ENCODE measurements around the gene DPH3.
"Not testable (repeated sequence)": the region's sequence is repeated elsewhere in the genome, so short reads cannot be mapped to it uniquely, and the experiment has no call there.

The DPH3 gene

GRCh38 chr3:16264708-16265454 is at the start of gene DPH3, which contains the start of gene OXNAD1:
DPH3 (minus strand) TSS chr3:16264943; CDS start chr3:16264876, 67 bp downstream.
OXNAD1 (plus strand) TSS chr3:16265212; CDS start chr3:16270953, 5,741 bp downstream.
- peak; percentile 99 for DNase-seq

DNA sequence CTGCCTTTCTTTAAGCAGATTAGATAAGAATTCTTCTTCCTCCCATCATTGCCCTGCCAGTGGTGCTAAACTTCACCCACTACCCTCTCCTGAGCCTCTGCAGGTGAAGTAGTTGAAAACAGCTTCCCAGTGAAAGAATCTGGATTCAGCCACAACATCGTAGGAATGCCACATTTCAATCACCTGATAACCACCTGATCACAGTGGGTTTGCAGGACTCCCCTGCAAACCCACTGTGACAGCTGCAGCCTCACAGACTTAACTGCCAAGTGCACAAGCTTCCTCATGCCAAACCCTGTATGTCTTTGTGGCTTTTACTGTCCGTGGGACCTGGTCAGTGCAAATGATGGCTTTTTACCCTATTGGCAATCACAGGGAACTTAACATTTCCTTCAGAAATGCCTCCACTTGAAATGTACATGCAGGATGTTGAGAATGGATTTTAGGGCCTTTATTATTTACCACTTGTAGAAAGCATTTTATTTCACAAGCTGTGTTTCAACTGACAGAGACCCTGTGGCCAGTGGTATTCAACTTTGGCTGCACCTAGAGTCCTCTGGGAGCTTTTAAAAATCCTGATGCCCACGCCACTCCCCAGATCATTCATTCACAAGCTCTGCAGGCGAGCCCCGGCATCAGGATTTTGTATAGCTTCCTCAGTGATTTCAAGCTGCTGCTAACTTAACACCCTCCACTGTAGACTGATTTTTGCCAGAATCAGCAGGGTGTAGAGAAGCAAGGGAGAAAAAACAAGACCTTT is 49.3 kb upstream of the DPH3 start:
- DNase-seq = no peak

DNA sequence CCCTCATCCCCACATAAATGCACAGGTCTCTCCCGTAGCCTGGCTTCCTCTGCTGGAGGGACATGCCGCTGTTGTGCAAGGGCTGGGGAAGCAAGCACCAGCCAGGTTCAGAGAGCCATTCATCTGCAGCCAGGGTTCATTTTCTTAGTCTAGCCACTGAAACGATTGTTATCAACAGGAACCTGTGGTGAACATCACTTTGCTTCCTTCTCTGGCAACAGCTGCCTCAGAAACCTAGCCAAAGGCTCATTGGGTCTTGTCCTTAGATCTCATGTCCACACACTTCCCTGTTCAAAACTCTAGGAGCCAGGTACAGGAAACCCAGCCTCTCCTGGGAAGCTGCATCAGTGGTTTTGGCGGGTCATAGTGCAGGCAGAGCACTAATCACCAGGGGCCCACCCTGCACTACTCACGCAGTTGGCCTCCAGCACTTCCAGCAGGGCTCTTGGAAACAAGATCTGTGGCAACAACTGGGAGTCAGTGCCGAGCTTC is 47.3 kb upstream of the DPH3 start:
- DNase-seq = no peak

GRCh38 chr3:16310486-16310885 is 45.7 kb upstream of the DPH3 start:
- DNase-seq = not testable (repeated sequence)

DNA sequence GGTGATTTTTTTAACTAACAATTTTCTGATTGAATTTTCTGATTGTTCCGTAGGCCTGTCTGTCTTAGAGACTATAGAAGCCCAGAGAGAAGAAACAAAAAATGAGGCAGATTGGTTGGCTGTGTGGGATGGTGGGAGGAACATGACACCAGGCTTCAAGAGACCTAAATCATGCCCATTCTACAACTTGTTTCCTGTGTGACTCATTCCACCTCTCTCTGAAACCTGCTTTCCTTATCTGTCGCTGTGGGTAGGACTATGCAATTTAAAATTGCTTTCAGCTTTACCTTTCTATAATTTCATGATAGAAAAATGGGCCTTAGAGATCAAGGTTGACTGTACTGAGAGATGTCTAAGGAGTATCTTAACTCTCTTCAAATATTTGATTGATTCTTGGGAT is 44.8 kb upstream of the DPH3 start:
- DNase-seq = no peak

- DNase-seq = no peak
Measured at GRCh38 chr3:16308727-16309126, 44.0 kb upstream of the DPH3 start.

DNA sequence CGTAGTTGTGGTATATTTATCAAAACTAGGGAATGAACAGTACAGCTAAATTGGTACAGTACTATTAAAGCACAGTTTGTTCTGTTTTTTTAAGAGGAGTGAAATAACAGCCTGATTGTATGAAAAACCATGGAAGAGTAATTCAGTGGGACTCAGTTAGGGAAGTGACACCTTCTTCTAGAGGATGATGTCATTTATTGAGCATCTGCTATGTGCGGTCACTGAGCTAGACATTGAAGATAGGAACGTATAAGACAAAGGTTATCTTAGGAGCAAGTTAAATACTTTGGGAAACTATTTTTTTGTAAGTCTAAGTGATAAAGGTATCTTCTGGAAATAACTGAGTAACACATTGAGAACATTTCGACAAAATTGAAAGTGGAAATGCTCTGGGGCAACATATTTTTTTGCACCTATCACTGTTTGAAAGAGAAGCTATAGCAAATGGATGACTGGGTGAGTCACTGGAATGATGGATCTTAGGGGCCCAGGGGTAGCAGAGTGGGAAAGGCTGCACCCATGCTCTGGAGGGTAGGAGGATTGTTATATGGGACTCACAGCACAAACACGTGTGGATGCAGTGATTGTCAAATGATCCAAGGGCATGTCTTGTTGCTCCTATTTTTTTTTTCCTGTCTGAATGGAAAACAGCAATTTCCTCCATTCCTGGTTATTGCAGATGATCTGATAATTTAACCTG is 43.2 kb upstream of the DPH3 start:
- DNase-seq = no peak

- DNase-seq = no peak
Measured at GRCh38 chr3:16305111-16305541, 40.4 kb upstream of the DPH3 start.

DNA sequence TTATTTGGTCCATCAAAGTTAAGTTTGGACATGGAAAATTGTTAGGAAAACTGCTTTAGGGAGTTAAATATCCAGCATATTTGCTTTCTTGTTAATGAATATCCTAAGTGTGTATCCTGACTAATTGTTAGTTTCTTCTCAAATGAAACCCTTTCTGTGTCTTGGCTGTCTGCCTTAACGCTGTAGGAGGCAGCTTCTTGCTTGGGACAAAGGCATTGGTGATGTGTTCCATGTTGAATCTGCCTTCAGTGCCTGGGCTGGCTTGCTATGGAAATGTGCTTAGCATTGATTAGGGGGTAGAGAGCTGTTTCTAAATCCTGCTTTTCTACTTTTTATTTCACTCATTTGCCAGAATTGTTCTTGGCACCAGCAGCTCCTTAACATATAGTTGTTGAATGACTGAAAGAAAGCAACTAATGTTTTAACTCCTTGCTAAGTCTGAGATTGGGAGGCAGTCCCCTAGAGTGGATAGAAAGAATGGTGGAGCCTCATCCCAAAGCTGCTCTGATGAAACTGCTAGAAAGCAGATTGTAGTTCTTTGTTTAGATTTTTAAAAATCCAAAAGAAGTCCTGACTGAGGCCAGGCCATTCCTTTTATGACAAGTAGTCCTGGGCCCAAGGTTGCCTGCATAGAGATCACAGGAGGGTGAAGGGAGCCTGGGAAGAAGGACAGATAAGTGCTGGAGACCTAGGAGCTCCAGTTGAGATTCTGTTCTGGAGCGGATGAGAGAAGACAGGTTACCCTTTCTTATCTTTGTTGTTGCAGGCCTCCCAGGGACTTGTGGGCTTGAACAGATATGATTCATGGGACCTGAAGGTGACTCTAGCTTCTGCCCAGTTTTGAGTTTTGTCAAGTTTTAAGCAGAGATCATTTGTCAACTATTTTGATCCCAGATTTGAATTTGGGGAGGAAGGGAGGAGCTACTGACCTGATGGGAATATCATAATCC is 39.6 kb upstream of the DPH3 start:
- no peak for DNase-seq

GRCh38 chr3:16303037-16303575 is 38.4 kb upstream of the DPH3 start:
- DNase-seq = no peak

GRCh38 chr3:16302082-16302631 is 37.4 kb upstream of the DPH3 start:
- no peak for DNase-seq

DNA sequence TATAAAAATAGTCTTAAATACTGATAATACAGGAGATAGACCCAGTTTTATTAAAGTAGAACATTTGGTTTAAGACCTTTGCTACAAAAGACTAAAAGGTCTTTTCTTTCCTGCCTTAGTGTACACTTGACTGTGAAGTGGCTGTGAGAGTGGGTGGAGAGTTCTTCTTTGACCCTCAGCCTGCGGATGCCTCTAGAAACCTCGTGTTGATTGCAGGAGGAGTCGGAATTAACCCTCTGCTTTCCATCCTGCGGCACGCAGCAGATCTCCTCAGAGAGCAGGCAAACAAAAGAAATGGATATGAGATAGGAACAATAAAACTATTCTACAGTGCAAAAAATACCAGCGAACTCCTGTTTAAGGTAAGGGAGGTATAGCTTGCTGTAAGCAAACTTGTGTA is 36.8 kb upstream of the DPH3 start:
- no peak for DNase-seq

- DNase-seq = no peak
Measured at GRCh38 chr3:16300881-16301359, 36.2 kb upstream of the DPH3 start.

- DNase-seq = no peak
Measured at GRCh38 chr3:16300307-16300706, 35.6 kb upstream of the DPH3 start.

- no peak for DNase-seq
Measured at GRCh38 chr3:16299746-16300145, 35.0 kb upstream of the DPH3 start.

DNA sequence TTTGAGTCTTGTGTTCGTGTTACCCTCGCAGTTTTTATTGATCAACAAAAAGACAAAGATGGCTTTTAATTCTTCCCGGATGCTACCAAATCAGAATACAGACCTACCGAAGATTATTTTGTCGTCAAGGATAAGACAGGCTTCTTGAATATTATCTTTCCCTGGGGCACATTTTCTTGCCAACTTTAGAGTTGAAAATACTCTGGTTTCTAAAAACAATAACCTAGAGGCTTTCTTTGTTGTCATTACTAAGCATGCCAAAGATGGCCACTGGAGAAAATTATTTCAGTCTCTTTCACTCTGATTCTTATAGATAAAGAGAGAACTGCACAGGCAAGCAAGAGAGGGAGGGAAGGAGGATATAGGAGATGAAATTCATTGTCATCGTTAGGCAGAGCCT is 34.1 kb upstream of the DPH3 start:
- DNase-seq = no peak

- DNase-seq = no peak
Measured at GRCh38 chr3:16297997-16298885, 33.5 kb upstream of the DPH3 start.

GRCh38 chr3:16295298-16295890 is 30.7 kb upstream of the DPH3 start:
- DNase-seq = no peak

DNA sequence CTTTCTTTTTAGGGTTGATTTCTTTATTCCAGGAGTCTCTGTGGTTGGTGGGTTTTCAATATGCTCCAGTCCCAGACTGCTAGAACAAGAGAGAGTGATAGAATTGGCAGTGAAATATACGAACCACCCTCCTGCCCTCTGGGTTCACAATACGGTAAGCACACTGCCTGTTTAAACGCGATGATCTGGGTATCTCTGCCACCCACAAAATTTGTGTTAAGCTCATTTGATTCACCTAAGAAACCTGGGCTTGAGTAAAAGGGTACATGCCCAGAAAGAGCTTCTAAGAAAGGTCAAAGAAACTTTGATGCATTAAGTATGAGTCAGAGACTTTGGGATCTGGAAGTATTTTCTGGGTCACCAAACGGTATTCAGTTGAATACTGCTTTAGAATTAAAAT is 30.1 kb upstream of the DPH3 start:
- no peak for DNase-seq

DNA sequence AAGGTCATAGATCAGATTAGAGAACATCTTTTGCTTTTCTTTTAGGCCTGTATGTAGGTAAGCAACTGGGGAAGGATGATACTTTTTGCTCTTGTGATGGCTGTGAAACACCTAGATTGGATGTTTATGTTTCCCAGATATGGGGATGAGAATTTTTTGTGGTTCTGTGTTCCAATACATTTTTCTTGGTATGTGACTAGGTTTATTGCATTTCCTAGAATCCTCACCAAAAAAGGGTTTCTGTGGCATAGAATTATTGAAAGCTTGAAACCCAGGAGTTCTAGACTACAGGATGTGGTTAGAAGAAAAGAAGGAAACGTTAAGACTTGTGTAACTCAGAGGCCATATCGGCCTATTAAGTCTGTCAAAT is 26.1 kb upstream of the DPH3 start:
- no peak for DNase-seq
